GM21619 (cell line): ENCODE results near the gene HTR7.
"Not testable (repeated sequence)": the region's sequence is repeated elsewhere in the genome, so short reads cannot be mapped to it uniquely, and the experiment has no call there.

ENCODE experiments used
- ATAC-seq: cut with Tn5 transposase; IDR thresholded peaks from one replicate; pipeline ENCODE4 v1.9.1; 2021; ENCODE audit not compliant: unreplicated experiment

HTR7 gene

DNA sequence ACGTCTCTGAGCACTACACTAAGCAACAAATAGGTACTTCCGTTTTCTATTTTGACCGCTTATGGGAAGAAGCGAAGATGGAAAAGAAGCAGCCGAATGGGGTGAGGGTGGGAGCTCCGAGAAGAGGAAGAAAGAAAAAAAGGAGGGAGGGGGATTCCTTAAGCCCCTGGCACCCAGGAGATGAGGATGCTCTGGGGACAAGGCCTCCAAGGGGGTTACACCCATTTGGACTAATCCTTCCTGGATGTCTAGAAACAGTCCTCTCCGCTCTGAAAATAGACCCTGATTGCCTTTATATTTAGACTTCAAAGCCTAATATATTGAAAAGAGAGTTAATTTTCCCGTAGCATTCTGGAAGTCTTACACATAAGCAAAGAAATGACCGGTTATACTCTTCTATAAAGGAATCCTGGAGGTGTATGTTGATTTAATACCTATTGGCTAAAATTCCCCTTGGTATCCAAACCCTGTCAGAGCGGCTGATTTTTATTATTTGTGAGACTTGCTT is 676 bp upstream of the HTR7 start:
- ATAC-seq = no peak

DNA sequence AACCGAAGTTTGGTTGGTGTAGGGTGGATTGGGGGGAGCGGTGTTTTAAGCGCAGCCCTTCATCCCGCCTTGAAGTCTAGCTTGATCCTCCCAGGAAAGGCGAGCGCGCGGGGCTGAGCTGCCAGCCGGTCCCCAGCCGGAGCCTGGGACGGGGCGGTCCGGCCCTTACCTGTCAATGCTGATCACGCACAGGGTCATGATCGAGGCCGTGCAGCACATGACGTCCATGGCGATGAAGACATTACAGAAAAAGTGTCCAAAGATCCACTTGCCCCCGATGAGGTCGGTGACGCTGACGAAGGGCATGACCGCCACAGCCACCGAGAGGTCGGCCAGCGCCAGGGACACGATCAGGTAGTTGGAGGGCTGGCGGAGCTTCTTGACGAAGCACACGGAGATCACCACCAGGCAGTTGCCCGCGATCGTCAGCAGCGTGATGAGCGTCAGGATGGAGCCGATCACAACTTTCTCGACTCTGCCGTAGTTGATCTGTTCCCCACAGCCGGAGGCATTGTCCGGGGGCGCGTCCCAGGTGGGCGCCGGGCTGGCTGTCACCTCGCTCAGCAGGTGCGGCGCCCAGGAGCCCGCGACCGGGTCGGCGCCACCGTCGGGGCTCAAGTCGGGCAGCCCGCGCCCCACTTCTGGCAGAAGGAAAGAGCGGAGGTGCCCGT is 740 bp downstream of the HTR7 start:
- no peak for ATAC-seq

DNA sequence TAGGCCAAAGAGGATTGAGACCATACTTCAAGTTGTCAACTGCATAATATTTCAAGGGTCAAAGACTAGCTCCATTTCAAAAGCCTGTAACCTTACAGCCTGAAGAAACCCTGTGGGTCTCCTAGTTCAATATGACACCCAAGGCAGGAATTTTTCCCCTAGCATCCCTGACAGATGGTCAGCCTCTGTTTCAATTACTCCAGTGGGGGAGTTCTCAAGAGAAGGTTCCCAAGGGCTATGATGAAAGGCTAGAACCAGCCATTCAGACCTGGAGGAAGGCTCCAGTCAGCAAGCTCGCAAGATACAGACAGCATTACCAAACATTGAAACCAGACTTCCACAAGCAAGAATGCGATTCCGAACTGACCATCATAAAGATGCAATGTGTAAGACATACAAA is 1.6 kb downstream of the HTR7 start:
- no peak for ATAC-seq

DNA sequence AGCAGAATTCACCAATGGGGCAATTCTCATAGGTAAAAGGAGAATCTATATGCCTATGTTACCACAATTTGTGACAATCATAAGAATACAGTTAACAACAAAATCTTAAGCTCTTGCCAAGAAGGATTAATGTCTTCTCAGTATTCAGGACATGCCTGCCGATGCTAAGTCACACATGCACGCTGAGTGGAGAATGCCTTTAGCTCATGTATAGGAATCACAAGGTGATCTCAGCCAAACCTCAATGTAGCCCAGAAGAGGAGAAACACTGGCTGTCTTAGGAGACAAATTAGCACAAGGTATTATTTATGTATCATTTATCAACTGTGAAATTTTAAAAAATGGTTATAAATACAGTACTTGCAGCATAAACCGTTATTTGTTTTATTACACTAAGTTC is 2.7 kb downstream of the HTR7 start:
- no peak for ATAC-seq

DNA sequence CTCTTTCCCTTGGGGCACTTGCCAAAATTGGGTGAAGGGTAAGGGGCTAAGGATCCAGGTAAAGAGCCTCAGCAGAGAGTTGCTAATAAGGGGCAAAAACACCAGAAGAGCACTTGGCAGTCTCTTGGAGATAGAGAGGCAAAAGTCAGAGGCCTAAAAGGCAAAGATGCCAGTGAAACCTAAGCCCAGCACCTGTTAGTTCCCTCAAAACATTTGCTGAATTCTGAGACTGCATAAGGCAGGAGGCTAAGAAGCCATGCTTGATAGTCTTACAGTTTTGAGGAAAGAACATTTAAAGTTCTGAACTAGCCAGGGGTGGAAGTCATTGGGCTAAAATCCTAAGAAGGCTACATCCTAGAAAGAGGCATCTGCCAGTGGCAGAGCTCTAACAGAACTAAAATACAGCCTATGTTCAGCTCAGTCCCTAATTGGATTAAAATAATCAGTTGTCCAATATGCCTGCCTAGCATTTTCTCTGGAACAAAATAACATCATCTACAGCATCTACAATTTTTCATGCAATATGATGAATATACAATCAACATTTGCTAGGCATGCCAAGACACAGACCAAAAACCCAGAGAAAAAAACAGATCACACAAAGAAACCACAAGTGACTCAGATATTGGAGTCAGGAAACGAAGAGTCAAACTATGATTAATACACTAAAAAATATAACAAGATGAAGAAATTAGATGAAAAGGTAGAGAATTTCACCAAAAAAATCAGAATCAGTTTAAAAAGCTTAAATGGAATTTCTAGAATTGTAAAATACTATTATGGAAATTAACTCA is 7.7 kb downstream of the HTR7 start:
- no peak for ATAC-seq

DNA sequence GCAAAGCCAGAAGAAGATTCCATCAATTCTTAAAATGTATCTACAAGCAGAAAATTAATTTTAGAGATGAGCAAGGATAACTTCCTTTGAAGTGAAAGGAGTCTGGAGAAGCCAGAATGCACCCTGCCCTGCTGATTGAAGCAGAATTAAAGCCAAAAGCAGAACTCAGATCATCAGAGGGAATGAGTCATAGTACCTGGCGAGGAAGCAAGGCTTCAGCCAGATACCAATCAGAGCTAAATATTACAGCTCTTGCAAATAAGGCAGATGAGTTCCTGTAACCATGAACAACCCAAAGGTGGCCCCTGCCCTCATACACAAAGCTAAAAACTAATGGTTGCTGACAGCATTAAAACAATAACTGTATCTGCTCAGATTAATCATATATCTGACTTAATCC is 10.4 kb downstream of the HTR7 start:
- ATAC-seq = no peak

DNA sequence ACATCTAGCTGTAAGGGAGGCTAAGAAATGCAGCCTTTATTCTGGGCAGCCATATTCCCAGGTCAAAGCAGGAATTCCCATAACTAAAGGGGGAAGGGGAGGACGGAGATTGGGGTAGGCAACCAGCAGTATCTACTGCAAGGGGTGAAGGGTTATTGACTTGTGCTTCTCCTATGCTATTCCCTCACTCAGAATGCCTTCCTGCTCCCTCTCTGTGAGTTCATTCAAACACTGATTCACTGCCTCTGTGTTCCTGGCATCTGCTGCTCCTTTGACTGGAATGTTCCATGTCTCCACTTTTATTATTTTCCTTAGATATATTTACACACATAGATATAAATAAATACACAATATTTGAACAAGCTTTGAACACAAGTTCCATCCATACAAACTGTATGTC is 11.1 kb downstream of the HTR7 start:
- ATAC-seq = no peak

DNA sequence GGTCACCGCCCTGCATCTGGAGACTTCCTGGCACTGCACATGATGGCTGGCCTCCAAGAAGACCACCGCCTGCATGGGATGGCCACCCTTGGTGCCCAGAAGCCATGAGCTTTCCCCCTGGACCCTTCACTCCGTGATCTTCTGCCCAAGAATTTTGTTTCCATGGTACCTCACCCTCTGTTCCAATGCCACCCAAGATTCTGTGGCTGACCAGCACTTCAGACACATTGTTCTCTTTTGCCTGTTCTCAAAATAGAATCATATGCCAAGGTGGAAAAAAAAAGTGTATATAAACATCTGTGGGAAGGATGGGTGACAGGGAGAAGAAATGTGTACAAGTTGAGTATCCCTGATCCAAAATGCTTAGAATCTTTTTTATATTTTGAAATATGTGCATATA is 12.1 kb downstream of the HTR7 start:
- no peak for ATAC-seq

DNA sequence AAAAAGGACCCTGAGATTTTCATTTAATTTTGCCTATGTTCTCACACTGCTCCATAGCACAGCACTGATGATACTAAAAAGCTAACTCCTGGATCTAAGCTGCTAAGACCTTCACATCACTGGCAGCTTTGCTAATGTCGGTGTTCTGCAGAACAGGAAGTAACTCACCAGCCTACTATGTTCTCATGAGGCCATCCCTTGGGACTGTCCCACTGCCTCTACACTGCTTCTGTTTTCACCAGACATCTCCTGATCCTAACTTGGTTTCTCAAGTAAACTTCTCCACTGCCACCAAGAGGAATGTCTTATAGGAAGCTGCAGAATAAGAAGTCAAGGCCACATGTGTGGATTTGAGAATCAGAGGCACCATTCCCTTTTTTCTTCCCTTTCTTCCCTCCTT is 15.1 kb downstream of the HTR7 start:
- ATAC-seq = no peak

DNA sequence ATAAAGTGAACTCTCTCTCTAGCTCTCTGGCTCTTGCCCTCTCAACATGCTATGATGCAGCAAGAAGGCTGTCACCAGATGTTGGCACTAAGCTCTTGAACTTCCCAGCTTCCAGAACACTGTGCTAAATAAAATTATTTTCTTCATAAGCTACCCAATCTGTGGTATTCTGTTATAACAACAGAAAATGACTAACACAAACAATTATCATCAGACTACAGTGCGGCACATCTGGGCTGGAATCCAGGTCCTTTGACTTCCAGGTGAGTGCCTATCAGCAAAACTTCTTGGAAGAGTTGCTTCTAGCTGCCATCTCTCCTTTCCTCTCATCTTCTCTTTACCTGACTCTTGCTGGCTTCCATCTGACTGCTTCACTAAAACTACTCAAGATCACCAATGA is 20.4 kb downstream of the HTR7 start:
- ATAC-seq = no peak

DNA sequence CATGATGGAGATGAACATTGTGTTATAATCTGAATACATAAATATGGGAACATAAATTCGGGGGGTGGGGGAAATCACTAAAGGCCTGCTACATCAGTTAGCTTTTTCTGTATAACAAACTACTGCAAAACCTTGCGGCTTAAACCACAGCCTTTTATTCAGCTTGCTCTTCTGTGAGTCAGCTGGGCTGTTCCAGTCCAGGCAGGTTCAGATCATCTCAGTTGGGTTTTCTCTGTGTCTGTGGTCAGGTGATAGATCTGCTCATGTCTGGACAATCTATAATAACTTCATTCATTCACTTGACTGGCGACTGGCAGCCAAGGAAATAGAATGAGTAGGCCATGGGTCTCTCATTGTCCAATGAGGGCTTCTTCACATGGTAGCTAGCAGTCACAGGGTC is 23.5 kb downstream of the HTR7 start:
- no peak for ATAC-seq

DNA sequence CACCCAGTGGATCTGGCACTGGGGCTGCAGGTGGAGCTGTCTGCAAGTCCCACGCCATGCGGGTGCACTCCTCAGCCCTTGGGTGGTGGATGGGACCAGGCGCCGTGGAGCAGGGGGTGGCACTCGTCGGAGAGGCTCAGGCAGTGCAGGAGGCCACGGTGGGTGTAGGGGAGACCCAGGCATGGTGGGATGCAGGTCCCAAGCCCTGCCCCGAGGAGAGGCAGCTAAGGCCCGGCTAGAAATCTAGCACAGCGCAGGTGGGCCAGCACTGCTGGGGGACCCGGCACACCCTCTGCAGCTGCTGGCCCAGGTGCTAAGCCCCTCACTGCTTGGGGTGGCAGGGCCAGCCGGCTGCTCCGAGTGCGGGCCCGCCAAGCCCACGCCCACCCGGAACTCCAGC is 25.7 kb downstream of the HTR7 start:
- no peak for ATAC-seq

DNA sequence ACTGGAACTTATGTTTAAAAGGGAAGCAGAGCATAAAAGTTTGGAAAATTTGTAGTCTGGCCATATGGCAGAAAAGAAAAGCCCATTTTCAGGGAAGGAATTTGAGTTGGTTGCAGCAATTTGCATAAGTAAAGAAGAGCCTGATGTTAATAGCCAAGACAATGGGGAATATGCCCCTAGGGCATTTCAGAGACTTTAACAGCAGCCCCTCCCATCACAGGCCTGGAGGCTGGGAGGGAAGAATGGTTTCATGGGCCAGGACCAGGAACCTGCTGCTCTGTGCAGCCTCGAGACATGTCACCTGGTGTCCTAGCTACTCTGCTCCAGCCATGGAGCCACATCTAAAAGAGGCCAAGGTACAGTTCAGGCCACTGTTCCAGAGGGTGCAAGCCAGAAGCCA is 35.3 kb downstream of the HTR7 start:
- no peak for ATAC-seq

DNA sequence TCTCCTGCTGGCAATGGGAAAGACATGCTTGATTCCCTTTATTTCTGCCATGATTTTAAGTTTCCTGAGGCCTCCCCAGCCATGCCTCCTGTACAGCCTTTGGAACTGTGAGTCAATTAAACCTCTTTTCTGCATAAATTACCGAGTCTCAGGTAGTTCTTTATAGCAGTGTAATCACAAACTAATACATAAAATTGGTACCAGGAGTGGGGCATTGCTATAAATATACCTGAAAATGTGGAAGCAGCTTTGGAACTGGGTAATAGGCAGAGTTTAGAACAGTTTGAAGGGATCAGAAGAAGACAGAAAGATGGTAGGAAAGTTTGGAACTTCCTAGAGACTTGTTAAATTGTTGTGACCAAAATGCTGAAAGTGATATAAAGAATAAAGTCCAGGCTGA is 36.0 kb downstream of the HTR7 start:
- ATAC-seq = not testable (repeated sequence)

DNA sequence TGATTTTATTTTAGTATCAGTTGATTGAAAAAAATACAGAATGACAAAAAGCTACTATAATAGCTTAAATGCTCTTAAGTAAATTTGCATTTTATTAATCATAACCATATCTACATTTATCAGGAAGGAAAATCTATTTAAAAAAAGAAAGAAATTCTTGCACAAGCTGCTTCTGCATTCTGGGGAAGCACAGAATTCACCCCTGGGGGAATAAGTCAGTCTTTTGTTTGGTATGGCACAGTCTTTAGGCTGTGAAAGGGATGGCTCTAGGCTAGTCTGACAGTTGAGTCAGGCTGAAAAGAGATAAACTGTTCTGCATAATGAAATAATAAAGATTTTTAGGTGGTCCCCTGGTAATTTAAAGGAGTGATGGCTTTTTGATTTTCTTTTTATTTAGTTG is 37.9 kb downstream of the HTR7 start:
- no peak for ATAC-seq

DNA sequence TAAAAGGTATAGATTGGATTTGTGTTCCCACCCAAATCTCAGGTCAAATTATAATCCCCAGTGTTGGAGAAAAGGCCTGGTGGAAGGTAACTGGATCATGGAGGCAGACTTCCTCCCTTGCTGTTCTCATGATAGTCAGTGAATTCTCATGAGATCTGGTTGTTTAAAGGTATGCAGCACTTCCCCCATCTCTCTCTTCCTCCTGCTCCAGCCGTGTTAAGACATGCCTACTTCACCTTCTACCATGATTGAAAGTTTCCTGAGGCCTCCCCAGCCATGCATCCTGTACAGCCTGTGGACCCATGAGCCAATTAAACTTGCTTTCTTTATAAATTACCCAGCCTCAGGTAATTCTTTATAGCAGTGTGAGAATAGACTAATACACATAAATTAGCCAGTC is 39.1 kb downstream of the HTR7 start:
- ATAC-seq = no peak

DNA sequence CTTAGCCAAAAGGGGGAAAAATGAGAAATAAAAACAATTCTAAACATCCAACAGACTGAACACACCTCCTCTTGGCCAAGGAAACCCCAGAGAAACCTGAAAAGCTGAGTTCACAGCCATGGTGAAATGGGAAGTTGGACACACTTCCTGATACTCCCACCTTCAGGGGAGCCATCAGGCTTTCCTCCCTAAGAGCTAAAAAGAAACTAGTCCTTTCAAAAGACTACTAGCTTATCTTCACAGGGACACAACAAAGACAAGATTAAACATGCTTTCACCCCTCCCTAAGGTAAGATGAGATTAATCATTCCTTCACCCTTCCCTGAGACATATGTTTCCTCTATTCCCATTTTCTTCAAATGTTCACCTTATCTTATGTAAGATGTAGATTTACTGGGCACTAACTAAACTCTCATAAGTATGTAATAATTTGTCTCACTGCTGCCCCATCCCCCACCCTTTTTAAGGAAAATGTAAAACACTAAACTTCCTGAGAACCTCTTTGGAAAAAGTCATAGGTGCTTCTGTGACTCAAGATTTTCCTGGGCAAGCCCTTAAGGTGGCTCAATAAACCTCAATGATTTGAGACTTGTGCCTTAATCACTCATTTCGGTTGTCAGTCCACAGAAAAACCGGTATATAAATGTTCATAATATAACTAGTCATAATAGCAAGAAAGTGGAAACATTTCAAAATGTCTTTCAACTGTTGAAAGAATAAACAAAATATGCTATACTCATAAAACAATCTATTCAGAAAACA is 40.5 kb downstream of the HTR7 start:
- ATAC-seq = no peak

DNA sequence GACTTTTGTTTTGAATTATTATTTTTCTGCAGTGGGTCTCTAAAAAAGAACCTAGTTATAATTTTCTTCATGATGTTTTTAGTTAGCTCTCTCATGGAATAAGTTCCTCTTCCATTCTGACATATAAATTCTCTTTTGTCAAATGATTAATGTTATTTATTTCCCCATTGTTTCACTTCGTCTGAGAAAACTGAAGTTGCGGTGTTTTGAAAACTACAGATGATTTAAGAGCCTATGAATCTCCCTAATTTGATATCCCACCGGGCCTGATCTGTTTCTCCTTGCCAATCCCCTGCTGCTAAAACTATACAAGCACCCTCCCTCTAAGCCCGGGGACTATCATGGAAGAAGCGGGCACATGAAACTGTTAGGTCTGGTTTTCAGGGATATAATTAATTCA is 41.4 kb downstream of the HTR7 start:
- no peak for ATAC-seq

DNA sequence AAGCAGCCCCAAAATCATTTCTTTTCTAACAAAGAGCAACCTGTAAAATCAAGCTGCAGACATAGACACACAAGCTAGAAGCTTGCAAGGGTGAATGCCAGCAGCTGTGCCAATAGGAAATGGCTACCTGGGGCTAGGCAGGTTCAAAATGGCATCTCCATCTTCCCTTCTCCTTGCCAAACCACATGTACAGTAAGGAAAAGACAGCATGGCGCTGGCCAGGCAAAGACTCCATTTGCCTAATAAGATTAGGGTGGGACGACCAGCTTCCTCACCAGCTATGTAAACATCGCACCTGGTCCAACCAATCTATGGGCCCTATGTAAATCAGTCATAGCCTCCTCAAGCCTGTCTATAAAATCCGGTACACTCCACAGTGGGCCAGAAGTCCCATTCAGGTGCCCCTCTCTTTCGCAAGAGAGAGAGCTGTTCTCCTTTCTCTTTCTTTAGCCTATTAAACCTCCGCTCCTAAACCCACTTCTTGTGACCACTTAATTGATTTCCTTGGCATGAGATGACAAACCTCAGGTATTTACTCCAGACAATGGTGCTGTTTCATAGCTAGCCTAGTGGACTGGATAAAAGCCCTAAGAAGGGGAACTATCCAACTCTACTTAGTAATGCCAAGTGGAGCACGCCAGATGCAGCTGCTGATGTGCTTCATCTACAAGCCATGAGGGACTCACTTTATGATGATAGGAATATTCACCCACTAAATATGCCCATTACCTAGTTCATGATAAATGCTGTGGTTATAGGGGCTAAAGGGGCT is 44.1 kb downstream of the HTR7 start:
- ATAC-seq = no peak

DNA sequence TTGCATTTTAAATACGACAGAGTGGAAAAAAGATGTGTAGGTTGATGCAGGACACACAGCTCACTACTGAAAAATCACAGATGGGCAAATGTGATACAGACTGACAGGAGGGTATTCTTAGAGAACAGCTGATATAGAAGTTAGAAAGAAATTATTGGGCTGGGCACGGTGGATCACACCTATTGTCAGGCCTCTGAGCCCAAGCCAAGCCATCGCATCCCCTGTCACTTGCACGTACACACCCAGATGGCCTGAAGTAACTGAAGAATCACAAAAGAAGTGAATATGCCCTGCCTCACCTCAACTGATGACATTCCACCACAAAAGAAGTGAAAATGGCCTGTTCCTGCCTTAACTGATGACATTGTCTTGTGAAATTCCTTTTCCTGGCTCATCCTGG is 50.7 kb downstream of the HTR7 start:
- not testable (repeated sequence) for ATAC-seq

DNA sequence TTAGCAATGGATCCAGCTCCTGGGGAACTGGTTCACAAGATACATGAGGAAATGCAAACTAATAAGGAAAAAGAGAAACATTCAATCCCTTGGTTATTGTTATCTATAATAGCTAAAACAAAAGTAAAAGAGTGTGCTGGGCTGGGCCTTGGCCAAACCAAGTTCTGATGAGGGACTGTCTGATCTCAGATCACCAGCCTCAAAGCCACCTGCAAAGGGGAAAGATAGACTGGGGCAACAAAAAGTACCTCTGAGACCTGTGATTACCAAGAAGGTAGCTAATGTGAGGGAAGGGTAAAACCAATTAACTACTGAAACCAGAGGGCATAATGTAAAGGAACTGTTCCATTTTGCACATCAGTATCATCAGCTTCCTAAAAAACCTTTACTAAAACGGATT is 51.2 kb downstream of the HTR7 start:
- no peak for ATAC-seq
